MCF 10A (cell line): Measurements from ENCODE around the gene INSM2. TPM values are rescaled to one million over a fixed set of nuclear protein-coding genes. Genes with fewer than 3 reads are reported as not detected.

Source experiments
- BruUV-seq: library from RNA; stranded (reverse); fragments of 400-500 nt; replicated peaks from 2 replicates; lab custom pipeline; 2021; lab: Mats Ljungman, UMichigan
- CTCF ChIA-PET: fragments of 300-600 bp; sonication (Branson Sonifier 250); formaldehyde crosslinking; extraction: SDS; loops from one replicate; lab custom pipeline; 2021; ENCODE audit warnings: antibody characterized with exemption, inconsistent platforms; lab: Yijun Ruan, JAX
- POLR2A ChIA-PET: fragments of 300-600, 350-650 bp; sonication (Branson Sonifier 250); formaldehyde crosslinking; extraction: SDS; loops from one replicate; lab custom pipeline; 2020; ENCODE audit warnings: antibody characterized with exemption, inconsistent platforms; lab: Yijun Ruan, JAX
- DNase-seq: peaks from one replicate; pipeline ENCODE4 v3.0.0-alpha.2; 2018; ENCODE audit not compliant: unreplicated experiment
- H3K27ac Mint-ChIP-seq: one replicate; pipeline ENCODE4 v1.8.0; 2022; ENCODE audit warnings: mild to moderate bottlenecking, low read depth, mixed read lengths; ENCODE audit not compliant: unreplicated experiment
- H3K27me3 Mint-ChIP-seq: one replicate; pipeline ENCODE4 v1.8.0; 2022; ENCODE audit warnings: mixed read lengths; ENCODE audit not compliant: insufficient read depth, unreplicated experiment
- H3K36me3 Mint-ChIP-seq: one replicate; pipeline ENCODE4 v1.8.0; 2022; ENCODE audit warnings: mild to moderate bottlenecking, moderate library complexity, mixed read lengths; ENCODE audit not compliant: insufficient read depth, unreplicated experiment
- H3K4me1 Mint-ChIP-seq: one replicate; pipeline ENCODE4 v1.8.0; 2022; ENCODE audit warnings: mixed read lengths; ENCODE audit not compliant: insufficient read depth, unreplicated experiment
- H3K4me3 Mint-ChIP-seq: one replicate; pipeline ENCODE4 v1.8.0; 2022; ENCODE audit warnings: mild to moderate bottlenecking, moderate library complexity, mixed read lengths; ENCODE audit not compliant: unreplicated experiment
- H3K9me3 Mint-ChIP-seq: one replicate; pipeline ENCODE4 v1.8.0; 2022; ENCODE audit warnings: mixed read lengths; ENCODE audit not compliant: unreplicated experiment
- intact Hi-C: fragments of 100-400 bp; cut with micrococcal nuclease; formaldehyde crosslinking; loops from 2 replicates; pipeline ENCODE4 v1.14.1; 2022
- total RNA-seq: library from RNA; stranded (reverse); gene quantifications from 2 replicates; pipeline ENCODE4 v1.2.3, GENCODE V29; 2022
- TF ChIP-seq, protein P1 (sequence below): fragments of 200-600 bp; IDR thresholded peaks from one replicate; pipeline ENCODE4 v1.8.0; 2022; ENCODE audit warnings: antibody characterized with exemption, mild to moderate bottlenecking; ENCODE audit not compliant: unreplicated experiment

The INSM2 gene
- total RNA-seq, 1 experiment from 2014 or later: 0.09 TPM

DNA sequence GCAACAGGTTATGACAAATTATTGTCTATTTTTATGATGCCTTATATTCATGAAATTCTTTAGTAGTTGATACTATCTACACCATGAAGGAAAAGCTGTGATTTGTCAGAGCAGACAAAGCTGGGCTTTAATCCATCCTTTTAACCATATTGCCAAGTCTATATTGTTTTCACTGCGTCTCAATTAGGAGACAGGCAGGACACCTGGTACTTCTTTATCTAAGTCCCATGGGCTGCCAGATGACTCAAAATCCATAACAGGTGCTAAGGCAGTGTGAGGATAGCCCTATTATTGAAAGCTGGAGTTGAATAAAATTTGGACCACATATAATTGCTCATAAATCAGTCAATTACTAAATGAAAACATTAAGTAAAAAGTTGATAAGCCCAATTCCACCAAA is 22.6 kb downstream of the INSM2 start:
- ChIA-PET CTCF (no interaction called here), POLR2A (no interaction called here)
- no TSS peak for BruUV-seq
- Mint-ChIP-seq H3K36me3 (no peaks in the 10 kb centered on the region), H3K4me1 (no peaks in the 10 kb centered on the region), H3K27me3 (no peaks in the 10 kb centered on the region), H3K27ac (no peak overlapping the region), H3K4me3 (no peak overlapping the region), H3K9me3 (no peaks in the 10 kb centered on the region)
- intact Hi-C loops: no loop called here
- DNase-seq: no peak
- TF ChIP-seq, protein P1, sequence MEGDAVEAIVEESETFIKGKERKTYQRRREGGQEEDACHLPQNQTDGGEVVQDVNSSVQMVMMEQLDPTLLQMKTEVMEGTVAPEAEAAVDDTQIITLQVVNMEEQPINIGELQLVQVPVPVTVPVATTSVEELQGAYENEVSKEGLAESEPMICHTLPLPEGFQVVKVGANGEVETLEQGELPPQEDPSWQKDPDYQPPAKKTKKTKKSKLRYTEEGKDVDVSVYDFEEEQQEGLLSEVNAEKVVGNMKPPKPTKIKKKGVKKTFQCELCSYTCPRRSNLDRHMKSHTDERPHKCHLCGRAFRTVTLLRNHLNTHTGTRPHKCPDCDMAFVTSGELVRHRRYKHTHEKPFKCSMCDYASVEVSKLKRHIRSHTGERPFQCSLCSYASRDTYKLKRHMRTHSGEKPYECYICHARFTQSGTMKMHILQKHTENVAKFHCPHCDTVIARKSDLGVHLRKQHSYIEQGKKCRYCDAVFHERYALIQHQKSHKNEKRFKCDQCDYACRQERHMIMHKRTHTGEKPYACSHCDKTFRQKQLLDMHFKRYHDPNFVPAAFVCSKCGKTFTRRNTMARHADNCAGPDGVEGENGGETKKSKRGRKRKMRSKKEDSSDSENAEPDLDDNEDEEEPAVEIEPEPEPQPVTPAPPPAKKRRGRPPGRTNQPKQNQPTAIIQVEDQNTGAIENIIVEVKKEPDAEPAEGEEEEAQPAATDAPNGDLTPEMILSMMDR: no peak

DNA sequence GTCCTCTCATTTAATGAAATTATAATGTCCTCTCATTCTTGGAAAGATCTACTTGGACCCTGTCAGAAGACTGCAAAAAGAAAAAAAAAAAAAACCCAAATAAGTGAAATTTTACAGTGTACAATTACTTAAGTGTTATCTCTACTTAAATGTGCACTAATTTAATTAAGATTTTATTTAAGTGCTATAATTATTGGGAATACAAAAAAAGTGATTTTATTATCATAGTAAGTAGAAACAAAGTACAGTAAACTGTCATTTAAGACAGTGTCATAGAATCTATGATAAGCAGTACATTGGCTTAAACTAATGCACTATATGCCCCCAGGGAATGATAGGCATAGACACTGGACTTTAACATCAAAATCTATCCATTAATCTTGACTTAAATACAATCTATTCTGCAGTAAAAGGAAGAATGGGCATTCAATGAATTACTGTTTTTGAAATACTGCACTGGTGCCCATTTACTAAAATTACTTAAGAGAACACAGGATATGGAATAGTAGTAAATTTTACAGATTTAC is 23.3 kb downstream of the INSM2 start:
- Mint-ChIP-seq H3K4me1 (no peaks in the 10 kb centered on the region), H3K4me3 (no peak overlapping the region), H3K27me3 (no peaks in the 10 kb centered on the region), H3K36me3 (peaks cover 5% of the 10 kb centered on the region), H3K27ac (no peak overlapping the region), H3K9me3 (no peaks in the 10 kb centered on the region)
- BruUV-seq: no TSS peak
- POLR2A ChIA-PET: no interaction called here
- CTCF ChIA-PET: interaction anchor here (0.6 kb wide), 1 partner anchor 119 kb away, joined by 3 read pairs; no protein-coding TSS in a partner anchor
- DNase-seq: no peak
- intact Hi-C loops: no loop called here
- TF ChIP-seq, protein P1: no peak

DNA sequence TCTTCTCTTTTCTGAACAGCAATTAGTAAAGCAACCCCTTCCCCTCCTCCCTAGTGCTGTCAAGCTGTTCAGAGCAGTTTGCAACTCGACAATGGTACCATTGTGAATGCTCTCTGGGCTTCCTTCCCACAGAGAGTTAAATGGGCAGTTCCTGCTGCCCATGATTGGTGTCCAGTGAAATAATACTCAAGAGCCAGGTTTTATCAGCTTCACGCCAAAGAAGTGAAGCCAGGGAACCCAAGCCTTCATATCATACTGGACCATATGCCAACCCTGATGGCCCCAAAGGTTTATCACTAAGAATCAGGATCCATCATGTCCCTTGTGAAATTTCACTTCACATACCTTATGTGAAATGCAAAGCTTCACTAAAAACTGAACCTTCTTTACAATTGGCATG is 24.7 kb downstream of the INSM2 start:
- H3K4me1 Mint-ChIP-seq: no peaks in the 10 kb centered on the region
- H3K9me3 Mint-ChIP-seq: no peaks in the 10 kb centered on the region
- H3K27me3 Mint-ChIP-seq: no peaks in the 10 kb centered on the region
- ChIA-PET POLR2A (no interaction called here), CTCF (interaction anchor here (0.6 kb wide), 2 partner anchors 31 to 131 kb away, joined by 3 to 4 read pairs; no protein-coding TSS in a partner anchor)
- H3K36me3 Mint-ChIP-seq: peaks cover 18% of the 10 kb centered on the region
- H3K4me3 Mint-ChIP-seq: no peak overlapping the region
- intact Hi-C loops: no loop called here
- BruUV-seq: no TSS peak
- TF ChIP-seq, protein P1: no peak
- H3K27ac Mint-ChIP-seq: no peak overlapping the region
- DNase-seq: no peak

DNA sequence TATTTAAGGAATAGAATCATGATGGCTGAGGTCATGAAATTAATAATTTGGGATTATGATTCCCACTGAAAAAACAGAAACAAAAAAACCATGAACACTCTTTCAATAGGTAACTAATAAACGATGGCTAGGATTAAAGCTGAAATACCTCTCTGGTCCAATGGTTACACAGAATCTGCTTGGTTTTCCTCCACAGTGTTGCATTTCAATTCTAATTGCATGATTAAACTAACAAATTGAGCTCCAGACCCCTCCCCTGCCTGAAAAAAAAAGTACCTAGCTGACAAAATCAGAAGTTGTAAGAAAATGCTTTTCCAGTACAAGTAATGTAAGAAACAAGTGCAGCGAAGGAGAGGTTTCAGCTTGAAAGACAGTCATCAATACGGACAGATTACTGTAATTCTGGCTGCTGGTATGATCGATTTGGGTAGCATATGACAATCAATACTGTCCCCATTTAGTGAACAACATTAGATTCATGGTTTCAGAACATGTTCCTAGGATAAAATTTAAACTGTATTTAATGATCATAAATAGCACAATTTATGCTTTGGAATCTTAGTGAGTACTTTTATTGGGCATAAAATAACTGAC is 32.0 kb downstream of the INSM2 start:
- POLR2A ChIA-PET: interaction anchor here (0.7 kb wide), 1 partner anchor 10 kb away, joined by 3 read pairs; no protein-coding TSS in a partner anchor
- CTCF ChIA-PET: interaction anchor here (1.0 kb wide), 1 partner anchor 143 kb away, joined by 4 read pairs; no protein-coding TSS in a partner anchor
- no TSS peak for BruUV-seq
- DNase-seq: no peak
- Mint-ChIP-seq H3K9me3 (no peaks in the 10 kb centered on the region), H3K36me3 (peaks cover 18% of the 10 kb centered on the region), H3K27ac (no peak overlapping the region), H3K4me1 (no peaks in the 10 kb centered on the region), H3K4me3 (no peak overlapping the region), H3K27me3 (no peaks in the 10 kb centered on the region)
- TF ChIP-seq, protein P1: no peak
- intact Hi-C loops: no loop called here
